GM19455 (cell line): ENCODE results near the gene TIAM1.

Experiments used
- ATAC-seq: cut with Tn5 transposase; IDR thresholded peaks from one replicate; pipeline ENCODE4 v1.9.1; 2021; ENCODE audit not compliant: unreplicated experiment

The TIAM1 gene

GRCh38 chr21:31356440-31356839 is 12.4 kb upstream of the TIAM1 start:
- no peak for ATAC-seq

DNA sequence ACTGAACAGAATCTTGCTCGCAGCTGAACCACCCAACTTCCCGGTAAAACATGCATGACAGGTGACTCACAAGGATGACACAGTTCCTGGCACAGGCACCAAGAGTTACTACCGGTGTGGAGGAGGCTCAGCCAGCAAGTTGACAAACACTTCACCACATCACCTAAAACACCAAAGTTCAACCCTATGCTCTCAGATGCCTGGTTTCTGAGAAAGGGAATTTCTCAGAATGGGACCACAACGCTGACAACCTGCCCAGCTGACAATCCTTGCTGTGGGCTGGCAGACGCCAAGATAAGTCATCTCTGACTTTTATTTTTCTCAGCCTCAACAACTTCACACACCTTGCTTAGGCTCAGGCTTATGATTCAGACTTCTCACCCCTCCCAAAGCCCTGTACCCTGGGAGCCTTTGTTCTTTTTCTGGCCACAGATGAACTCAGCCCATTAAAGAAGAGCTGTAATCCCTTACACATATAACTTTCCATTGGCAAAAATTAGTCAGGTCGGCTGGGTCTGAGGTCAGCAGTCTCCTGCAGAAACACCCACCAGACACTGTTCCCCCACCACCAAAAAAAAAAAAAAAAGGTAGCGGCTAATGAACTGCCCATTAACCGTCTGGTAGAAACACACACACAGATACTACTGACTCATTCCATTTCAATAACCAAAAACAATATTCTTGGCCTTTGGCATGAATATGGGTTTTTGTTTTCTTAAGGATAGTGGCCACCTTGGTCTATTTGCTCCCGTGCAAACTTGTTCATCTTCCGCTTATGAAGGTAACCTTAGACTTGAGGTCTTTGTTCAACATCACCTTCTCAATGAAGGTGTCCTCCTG is 10.8 kb upstream of the TIAM1 start:
- no peak for ATAC-seq

- ATAC-seq, result no peak
Observed at GRCh38 chr21:31354122-31354521, 10.1 kb upstream of the TIAM1 start.

- no peak for ATAC-seq
Observed at GRCh38 chr21:31352836-31353235, 8.8 kb upstream of the TIAM1 start.

DNA sequence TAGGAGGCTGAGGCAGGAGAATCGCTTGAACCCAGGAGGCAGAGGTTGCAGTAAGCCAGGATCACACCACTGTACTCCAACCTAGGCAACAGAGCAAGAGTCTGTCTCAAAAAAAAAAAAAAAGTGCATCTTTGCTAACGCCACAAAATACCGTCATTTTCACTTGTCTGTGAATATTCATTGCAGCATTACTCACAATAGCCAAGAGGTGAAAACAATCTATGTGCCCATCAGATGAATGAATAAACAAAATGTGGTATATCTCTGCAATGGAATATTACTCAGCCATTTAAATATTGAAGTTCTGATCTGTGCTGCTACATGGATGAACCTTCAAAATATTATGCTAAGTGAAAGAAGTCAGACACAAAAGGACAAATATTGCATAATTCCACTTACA is 7.9 kb upstream of the TIAM1 start:
- no peak for ATAC-seq

DNA sequence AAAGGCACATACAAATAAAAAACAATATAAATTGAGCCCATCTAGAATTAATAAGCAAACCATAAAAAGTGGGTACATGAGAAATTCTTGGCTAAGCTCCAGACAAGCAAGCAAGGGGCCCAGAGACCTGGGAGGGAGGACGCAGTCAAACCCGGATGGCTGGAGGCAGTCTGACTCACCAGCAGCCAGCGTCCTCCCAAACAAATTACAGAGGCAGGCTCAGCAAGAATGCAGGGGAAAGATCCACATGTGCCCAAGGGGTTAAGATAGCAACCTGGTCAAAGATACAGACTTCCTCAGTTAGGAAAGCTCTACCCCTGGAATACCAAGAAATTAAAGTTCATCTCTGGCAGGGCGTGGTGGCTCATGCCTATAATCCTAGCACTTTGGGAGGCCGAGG is 7.4 kb upstream of the TIAM1 start:
- ATAC-seq, result no peak

- no peak for ATAC-seq
Observed at GRCh38 chr21:31349208-31349607, 5.1 kb upstream of the TIAM1 start.

- no peak for ATAC-seq
Observed at GRCh38 chr21:31348188-31348587, 4.1 kb upstream of the TIAM1 start.

- no peak for ATAC-seq
Observed at GRCh38 chr21:31347435-31348032, 3.5 kb upstream of the TIAM1 start.

DNA sequence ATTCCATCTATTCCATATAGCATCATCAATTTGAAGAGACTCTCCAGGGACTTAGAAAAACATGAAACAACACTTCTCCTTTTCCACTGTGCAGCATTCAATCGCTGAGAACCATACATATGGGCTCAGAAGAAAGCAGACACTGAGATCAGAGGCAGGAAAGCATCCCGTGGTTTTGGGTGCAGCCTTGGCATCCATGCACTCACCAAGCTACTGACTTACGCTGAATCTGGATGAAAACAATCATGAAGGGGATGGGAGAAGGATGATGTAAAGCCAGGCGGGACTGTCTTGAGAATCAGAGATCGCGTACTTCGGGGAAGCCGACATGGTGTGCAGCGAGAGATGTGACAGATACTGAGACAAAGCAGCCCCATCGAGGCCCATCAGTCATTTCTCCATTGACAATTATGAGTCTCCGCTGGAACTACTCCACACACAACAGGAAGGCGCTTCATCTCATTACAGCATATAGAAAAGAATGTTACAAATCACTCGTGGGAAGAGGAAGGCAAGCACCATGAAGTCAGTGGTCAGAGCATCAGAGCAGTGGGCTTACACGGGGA is 2.3 kb upstream of the TIAM1 start:
- no peak for ATAC-seq

DNA sequence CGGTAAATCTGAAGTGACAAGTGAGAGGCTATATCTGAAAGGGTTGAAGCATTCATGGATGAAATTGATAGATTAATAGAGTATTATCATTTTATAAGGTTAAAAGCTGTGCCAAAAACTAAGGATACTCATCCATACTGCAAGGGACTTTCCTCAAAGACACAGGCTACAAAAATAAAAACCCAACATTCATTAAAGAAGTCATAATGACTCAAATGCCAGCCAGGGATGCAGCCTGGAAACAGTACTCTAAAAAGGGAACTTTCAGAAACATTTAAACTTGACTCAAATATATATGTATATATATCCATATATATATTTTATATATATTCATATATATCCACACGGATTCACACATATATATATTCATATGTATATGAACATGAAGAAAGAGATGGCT is 1.1 kb upstream of the TIAM1 start:
- ATAC-seq, result no peak

GRCh38 chr21:31343030-31343510 is 991 bp downstream of the TIAM1 start:
- no peak for ATAC-seq

DNA sequence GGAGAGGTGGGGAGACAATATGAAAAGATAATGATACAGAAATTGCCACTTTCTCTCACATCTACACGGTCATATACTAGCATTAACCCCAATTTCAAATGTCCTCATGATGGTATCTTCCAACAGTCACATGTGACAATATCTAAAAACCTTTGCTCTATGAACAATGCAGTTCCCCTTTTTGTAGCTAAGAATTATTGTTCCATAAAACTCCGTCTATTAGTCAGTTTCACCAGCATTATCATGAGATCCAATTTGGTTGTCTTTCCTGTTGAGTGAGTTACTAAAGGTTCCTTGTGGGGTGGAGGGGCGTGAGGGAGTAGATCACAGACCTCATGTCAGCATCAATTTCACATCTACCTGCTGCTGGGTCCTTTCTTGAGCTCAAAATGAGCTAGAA is 1.7 kb downstream of the TIAM1 start:
- ATAC-seq, result no peak

DNA sequence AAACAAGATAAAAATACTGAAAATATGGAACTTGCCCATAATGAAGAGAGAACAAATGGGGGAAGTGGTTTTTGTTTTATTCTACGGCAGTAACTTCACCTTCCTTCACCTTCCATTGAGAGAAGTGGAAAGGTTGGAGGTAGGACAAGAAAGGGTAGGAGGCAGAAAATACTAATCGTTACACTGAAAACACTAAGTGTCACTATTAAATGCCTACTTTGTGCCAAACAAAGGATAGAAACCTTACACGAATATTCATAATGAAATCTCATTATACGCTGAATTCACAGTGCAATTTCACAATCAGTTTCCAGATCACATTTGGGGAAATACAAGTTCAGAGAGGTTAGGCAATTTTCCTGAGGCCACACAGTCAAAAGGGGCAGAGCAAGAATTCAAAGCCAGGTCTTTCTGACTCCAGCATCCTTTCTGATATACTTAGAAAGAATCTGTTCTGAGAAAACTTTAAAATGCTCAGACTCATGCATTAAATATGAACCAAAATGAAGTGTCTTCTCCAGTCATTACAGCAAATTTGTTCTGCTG is 3.0 kb downstream of the TIAM1 start:
- no peak for ATAC-seq

DNA sequence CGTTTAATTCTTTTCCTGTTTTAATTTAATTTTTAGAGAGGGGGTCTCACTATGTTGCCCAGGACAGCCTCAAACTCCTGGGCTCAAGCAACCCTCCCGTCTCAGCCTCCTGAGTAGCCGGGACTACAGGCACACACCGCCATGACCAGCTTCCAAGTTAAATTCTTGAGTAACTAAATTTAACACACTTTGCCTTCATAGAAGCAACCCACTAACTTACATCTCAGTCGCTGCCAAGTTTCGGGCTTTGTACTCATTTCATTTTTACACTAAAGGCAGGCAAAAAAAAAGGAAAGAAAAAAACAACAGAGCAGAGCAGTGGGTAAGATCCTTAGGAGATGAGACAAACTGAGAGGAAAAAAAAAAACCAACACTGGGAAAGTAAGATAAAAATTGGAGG is 3.5 kb downstream of the TIAM1 start:
- ATAC-seq, result no peak

DNA sequence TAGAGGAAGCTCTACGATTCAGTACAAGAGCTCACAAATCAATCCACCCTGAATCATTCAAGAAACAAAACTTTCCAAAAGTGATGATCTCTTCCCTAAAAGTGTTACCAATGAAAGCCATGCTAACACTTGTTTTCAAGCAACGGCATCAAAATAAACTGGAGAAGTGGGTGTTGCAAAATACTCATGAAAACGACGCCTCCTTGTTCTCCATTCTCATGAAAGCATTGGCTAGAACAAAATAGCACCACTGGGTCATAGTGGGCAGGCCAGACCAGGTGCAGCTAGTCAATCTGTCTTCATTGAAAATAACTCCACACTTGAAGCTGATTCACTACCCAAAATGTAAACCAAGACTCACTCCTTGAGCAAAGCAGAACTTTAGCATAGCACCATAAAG is 4.3 kb downstream of the TIAM1 start:
- no peak for ATAC-seq

DNA sequence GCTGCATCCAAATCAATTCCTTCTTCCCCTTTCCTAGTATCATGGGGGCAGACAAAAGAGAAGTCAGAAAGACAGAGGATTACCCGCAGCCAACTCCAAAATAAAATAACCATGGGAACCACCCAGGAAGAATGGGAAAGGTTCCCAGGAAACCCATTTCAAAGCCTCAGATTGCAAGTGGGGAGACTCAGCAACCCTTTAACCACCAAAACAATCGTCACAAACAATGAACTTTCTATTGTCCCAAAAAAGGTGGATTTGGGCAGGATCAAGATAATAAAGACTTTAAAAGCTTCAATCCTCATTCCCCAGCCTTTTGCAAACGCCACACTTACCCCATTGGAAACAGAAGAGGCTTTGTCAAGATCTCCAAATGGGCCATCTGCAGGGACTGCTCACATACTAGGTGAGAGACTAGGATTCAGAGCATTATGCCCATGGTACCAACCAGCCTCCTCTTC is 5.1 kb downstream of the TIAM1 start:
- no peak for ATAC-seq

GRCh38 chr21:31337996-31338907 is 5.8 kb downstream of the TIAM1 start:
- ATAC-seq, result no peak

DNA sequence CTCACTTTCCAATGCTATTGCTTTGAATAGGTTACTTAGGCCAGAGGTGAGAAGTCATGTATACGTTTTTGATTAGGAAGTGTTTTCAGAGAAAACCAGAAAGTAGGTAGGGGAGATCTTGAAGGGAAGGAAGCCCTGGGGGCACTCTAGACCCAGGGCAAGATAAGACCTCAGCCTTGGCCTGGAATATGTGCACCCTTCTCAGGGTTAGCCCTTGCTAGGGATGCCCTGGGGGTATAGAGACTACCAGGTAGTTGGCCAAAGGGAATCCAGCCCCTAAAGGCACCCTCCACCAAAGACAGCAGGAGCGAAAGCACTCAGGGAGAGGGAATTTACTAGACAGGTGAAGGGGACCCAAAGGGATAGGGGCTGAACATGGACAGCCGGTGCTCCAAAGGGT is 7.0 kb downstream of the TIAM1 start:
- ATAC-seq, result no peak

DNA sequence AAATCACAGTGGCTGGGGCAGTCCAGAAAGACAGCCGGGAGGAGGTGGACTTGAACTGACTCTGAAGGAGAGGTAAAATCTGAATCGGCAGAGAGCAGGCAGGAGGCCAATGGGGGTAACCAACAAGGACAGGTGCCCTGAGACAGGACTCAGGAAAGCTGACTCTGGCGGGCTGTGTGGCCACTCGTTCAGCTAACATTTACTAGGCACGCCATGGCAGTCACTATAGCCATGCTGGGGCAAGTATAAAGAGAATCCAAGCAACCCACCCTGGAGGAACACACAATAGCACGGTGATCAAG is 7.4 kb downstream of the TIAM1 start:
- no peak for ATAC-seq
